Muscle of back (tissue), 13 donors: ENCODE results near the gene NLRP13. TPM values are rescaled to one million over a fixed set of nuclear protein-coding genes. Genes with fewer than 3 reads are reported as not detected.
"Not testable (repeated sequence)": the region's sequence is repeated elsewhere in the genome, so short reads cannot be mapped to it uniquely, and the experiment has no call there.

Source experiments
- DNase-seq, 3 donors: peaks; one replicate each; pipeline versions ENCODE4 v3.0.0 to v3.0.0-alpha.2; 2013
- long read RNA-seq, 9 donors: transcript quantifications; one replicate each; lab custom pipeline, GENCODE V29; 2026
- polyA plus RNA-seq, 10 donors: library from polyadenylated mRNA; unstranded; fragments of 120-200 nt; gene quantifications; one replicate each; pipeline ENCODE4 v1.2.1, GENCODE V29; 2013; ENCODE audit not compliant: insufficient read length in 10 of 10

Gene NLRP13, protein sequence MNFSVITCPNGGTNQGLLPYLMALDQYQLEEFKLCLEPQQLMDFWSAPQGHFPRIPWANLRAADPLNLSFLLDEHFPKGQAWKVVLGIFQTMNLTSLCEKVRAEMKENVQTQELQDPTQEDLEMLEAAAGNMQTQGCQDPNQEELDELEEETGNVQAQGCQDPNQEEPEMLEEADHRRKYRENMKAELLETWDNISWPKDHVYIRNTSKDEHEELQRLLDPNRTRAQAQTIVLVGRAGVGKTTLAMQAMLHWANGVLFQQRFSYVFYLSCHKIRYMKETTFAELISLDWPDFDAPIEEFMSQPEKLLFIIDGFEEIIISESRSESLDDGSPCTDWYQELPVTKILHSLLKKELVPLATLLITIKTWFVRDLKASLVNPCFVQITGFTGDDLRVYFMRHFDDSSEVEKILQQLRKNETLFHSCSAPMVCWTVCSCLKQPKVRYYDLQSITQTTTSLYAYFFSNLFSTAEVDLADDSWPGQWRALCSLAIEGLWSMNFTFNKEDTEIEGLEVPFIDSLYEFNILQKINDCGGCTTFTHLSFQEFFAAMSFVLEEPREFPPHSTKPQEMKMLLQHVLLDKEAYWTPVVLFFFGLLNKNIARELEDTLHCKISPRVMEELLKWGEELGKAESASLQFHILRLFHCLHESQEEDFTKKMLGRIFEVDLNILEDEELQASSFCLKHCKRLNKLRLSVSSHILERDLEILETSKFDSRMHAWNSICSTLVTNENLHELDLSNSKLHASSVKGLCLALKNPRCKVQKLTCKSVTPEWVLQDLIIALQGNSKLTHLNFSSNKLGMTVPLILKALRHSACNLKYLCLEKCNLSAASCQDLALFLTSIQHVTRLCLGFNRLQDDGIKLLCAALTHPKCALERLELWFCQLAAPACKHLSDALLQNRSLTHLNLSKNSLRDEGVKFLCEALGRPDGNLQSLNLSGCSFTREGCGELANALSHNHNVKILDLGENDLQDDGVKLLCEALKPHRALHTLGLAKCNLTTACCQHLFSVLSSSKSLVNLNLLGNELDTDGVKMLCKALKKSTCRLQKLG
- polyA plus RNA-seq: not detected
- long read RNA-seq, donor 1: 0 reads
- long read RNA-seq, donor 2: 0 reads
- long read RNA-seq, donor 3: 0 reads
- long read RNA-seq, donor 4: 0 reads
- long read RNA-seq, donor 5: 0 reads
- long read RNA-seq, donor 6: 0 reads
- long read RNA-seq, donor 7: 0 reads
- long read RNA-seq, donor 8: 0 reads
- long read RNA-seq, donor 9: 0 reads

DNA sequence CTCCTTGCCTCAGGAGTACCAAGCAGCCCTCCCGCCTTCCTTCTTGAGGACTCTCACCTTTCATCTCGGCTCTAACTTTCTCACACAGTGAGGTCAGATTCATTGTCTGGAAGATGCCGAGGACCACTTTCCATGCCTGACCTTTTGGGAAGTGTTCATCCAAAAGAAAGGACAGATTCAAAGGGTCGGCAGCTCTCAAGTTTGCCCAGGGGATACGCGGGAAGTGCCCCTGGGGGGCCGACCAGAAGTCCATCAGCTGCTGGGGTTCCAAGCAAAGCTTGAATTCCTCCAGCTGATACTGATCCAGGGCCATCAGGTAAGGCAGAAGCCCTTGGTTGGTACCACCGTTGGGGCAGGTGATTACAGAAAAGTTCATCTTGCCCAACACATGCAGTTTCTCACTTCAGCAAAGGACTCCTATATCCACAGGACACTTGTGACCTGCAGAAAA lies at the start of gene NLRP13:
NLRP13 (minus strand) TSS at position 401 of the 451 bp plus-strand sequence; CDS start at position 376, 25 bp downstream.
- DNase-seq: no peak

DNA sequence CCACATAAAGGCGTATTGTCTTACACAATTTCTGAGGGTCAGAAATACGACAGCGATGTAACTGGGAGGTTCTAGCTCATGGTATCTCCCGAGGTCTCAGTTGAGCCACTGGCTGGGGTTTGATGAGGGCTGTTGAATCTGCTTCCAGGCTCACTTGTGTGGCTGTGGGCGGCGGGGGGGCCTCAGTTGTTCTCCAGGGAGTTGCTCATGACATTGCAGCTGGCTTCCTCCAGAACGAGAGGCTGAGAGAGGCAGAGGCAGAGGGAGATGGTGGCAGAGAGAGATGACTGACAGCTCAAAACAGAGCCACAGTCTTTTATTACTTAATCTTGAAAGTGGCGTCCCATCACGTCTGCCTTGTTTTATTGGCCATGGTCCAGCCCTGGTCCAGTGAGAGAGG lies 48.3 kb upstream of the NLRP13 start:
- no peak for DNase-seq

DNA sequence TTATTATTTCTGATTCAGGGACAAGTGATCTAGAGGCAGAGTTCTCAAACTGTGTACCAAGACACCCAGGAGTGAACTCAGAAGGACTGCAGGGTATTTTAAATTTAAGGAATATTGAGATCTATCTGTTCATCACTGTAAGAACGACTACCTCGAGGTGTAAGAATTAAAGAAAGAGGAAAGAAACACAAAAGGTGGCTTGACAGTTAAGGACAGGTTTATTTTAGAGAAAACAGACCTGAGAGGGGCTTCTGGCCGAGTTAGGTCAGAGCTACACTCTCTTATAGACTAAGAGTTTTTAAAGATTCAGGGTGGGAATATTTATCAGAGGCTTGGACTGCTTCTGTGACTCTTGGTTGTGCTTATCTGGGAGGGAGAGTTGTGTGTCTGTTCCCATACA lies 41.8 kb upstream of the NLRP13 start:
- no peak for DNase-seq

DNA sequence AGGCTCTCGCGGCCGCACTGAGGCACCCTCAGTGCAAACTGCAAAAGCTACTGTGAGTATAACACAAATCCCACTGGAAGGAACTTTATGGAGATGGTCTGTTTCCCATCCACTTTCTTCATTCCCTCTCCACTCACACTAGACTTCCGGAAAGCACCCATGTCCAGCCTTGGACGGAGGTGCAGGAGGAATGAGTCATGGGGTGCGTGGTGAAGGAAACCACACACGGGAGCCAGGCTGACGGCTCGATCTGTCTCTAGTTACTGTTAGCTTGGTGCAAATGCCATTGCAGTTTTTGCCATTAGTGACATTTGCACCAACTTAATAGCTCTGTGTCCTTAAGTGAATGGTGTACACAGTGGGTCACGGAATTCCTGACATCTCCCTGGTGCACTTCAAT lies 30.1 kb upstream of the NLRP13 start:
- DNase-seq: no peak

DNA sequence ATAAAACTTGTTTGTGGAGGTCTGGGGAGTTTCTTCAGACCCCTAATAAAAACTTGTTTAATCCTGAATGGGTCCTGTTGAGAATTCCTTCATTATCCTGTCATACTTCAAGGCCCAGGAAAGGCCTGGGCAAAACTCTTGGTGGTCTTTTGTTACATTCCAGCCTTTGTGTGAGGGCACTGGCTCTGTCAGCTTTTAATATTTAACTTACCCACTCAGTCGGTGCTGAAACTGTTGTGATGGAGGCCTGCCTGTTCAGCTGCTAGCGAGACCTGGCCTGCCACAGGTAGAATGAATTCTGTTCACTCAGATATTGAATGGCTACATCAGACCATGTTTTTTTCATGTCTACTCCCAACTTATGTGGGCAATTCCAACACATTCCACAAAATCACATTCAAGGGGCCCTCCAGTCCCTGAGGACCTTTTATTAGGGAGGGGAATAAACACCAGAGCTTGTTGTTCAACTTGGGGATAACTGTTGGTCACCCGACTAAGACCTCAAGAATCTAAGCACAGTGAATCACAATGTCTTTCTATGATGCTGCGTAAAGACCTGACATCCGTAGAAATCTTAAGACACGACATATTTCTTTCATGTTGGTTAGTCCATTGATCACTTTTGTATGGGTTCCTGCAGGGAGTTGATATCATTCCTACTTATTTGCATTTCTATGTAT lies 28.0 kb upstream of the NLRP13 start:
- DNase-seq: no peak

DNA sequence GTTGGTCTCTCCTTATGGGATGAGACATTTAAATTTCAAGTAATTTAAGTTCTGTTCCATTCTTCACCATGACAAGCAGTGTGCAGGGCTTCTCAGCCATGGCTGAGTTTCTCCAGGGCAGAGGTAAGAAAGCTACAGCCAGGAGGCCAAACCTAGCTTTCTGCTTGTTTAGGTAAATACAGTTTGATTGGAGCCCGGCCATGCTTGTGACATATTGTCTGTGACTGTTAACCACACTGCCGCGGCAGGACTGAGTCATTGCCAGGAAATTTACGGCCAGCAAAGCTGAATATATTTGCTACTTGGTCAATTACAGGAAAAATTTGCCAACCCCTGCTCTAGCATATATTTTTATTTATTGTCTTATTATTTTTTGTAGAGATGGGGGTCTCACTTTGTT lies 26.2 kb upstream of the NLRP13 start:
- no peak for DNase-seq

DNA sequence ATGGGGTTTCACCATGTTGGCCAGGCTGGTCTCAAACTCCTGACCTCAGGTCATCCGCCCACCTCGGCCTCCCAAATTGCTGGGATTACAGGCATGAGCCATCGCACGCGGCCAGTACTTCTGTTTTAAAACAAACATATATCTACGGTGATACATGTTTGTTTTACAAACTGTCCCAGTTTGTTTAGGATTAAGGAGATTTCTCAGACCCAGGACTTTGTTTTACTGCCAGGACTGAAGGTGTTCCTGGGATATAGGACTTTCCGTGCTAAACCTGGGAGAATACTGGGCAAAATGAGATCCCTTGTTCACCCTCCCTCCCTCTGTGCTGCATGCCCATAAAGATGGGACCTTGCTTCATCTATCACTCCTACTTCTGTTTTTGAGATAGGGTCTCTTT lies 24.3 kb upstream of the NLRP13 start:
- no peak for DNase-seq

DNA sequence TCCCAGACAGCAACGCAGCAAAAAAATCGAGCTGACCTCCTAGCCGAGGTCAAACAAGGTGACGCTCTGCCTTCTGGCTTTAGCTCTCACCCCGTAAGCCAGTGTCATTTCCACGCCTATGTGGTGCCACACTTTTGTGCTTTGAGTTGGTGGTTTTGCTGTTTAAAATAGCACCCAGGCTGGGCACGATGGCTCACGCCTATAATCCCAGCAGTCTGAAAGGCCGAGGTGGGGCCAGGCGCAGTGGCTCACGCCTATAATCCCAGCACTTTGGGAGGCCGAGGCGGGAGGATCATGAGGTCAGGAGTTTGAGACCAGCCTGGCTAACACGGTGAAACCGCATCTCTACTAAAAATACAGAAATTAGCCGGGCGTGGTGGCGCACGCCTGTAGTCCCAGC lies 18.4 kb upstream of the NLRP13 start:
- not testable (repeated sequence) for DNase-seq

DNA sequence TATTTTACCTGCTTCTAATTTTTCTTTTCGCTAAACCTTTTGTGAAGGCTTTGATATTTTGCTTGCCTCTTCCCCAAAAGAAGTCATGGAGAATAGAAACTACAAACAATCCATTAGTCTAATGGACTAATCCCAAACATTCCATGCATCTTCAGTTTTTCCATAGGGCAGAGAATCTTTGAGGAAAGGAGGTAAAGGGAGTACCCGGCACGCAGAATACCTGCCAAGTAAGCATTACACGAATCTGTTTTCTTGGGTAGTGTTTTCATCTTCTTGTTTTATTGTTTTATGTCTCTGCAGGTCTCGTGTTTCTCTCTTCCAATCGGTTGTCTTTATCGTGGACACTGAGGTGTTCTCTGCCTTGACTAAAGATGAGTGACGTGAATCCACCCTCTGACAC lies 15.4 kb upstream of the NLRP13 start, which contains the start of gene NLRP8:
NLRP8 (plus strand) TSS at position 301 of the 400 bp plus-strand sequence.
- DNase-seq: no peak

DNA sequence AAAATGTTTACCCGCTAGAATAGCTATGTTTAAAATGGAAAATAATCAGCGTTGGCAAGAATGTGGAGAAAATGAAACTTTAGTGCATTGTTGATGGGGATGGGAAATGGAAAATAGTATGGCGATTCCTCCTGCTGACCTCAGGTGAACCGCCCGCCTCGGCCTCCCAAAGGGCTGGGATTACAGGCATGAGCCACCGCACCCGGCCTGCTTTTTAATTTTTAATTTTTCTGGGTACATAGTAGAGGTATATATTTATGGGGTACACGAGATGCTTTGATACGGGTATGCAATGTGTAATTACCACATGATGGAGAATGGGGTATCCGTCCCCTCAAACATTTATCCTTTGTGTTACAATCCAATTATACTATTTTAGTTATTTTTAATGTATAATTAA lies 8.2 kb upstream of the NLRP13 start:
- no peak for DNase-seq

DNA sequence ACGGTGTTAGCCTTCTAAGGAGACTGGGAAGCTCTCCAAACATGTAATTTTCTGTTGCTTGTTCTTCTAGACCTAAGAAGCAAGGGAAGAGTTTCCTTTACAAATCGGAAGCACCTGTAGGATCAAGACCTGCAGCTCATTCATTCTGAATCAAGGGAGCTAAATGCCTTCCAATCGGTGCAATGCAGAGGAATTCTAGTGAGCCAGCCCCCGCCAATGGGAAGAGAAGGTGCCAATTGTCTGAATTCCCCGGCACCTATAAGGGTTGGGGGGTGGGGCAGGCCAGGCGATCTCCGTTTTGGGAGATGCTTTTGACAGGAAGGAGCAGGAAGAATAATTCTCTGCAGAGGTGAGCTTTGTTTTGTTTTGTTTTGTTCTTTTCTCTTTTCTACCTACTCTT lies 7.1 kb upstream of the NLRP13 start:
- DNase-seq: no peak

DNA sequence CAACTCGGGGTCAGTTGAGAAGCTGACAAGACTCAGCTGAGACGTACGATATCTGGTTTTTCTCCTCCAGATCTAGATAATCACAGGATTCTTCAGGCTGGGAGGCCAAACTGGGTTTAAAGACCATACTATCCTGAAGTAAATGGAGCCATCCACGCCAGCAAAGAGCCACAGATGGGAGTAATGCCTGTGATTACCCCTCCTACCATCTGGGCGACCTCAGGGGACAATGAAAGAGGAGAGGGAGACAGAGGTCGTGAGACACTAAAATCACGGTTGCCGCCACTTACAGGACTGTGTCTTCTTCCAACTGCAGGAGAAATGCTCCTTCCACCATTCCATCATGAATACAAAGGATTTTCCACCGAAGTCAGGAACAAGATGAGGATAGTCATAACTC lies 3.1 kb upstream of the NLRP13 start:
- no peak for DNase-seq

DNA sequence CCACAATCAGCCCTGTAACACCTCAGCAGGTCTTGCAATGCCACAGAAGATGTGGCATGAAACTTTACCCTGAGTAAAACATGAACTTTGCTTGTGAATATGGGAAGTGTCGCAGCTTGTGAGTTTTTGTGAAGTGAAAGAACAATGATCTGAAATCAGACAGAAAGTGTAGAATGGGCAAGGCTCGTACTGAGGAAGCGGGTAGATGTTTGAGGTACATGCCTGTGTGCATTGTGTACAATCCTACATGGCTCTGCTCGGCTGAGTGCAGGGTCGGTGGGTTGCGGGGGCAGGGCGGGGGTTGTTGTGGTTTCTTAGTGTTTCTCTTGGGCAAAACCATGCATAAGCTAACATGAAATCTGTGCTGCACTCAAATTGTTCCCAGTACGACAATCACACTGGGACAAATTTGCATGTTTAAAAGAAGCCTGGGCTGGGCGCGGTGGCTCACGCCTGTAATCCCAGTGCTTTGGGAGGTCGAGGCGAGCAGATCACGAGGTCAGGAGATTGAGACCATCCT lies 1.1 kb downstream of the NLRP13 start:
- DNase-seq: no peak

DNA sequence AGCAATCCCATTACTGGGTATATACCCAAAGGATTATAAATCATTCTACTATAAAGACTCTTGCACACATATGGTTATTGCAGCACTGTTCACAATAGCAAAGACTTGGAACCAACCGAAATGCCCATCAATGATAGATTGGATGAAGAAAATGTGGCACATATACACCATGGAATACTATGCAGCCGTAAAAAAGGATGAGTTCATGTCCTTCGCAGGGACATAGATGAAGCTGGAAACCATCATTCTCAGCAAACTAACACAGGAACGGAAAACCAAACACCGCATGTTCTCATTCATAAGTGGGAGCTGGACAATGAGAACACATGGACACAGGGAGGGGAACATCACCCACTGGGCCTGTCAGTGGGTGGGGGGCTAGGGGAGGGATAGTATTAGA lies 2.9 kb downstream of the NLRP13 start:
- DNase-seq: not testable (repeated sequence)

DNA sequence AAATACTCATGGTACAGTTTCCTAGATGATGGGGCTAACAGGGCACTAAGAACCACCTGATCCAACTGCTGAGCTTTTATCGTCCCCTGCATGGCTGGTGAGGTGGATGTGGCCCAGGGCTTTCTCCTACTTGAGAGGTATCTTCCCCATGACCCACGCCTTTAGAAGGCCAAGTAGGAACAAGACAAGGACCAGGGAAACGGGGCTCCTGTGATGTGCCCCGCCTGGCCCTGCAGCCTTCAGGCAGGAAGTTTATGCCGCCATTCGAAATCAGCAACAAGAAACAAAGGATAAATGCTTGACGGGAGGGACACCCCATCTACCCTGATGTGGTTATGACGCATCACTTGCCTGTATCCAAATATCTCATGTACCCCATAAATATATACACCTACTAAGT lies 4.1 kb downstream of the NLRP13 start:
- DNase-seq: no peak

DNA sequence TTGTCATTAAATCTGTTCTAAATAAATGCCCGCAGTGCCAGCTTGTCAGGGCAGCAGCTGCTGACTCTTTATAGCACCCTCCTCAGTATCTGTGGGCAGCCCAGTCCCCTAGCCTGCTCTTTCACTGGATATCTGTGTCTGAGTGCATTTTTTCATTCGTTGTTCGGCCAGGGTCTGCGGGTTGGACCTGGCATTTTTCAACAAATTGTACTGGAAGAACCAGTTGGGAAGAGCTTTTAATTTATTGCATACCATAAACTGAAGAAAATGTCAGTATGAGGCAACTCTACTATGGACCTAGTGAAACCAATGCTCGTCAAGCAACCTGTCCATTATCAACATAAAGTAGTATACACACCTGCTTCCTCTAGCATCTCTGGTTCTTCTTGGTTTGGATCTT lies 8.6 kb downstream of the NLRP13 start:
- DNase-seq: no peak

DNA sequence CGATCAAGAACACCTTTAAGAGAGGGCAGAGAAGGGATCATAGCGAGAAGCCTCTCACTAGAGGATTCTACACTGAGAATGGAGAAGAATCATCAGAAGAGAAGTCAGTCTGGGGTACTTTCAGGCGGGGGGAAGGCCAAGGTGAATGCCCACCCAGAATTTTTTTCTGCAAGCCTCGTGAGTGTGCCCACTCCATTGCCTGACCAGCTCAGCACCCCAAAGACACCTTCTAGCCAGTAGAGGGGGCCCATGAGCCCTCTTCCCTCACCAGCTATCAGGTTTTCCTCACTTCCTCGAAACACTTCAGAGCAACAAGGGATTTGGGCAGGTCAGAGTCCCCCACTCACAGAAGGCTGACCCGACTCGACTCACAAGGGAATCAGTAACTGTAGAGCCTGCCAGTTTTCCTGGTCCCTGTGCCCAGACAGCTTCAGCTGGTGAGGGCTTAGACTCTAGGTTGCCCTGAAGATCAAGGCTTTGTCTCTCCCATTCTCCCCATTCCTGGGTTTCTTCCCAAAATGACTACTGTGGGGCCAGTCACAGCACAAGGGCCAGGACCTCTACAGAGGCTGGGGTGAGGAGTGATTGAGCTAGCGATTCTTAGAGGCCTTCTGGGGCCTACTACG lies 18.4 kb downstream of the NLRP13 start:
- DNase-seq: no peak

DNA sequence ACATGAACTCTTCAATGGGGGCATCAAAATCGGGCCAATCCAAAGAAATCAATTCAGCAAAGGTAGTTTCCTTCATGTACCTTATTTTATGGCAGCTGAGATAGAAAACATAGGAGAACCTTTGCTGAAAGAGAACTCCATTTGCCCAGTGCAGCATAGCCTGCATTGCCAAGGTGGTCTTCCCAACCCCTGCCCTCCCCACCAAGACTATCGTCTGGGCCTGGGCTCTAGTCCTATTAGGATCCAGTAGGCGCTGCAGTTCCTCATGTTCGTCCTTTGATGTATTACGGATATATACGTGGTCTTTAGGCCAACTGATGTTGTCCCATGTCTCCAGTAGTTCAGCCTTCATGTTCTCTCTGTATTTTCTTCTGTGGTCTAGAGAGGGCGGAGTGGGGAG lies 19.2 kb downstream of the NLRP13 start:
- no peak for DNase-seq

DNA sequence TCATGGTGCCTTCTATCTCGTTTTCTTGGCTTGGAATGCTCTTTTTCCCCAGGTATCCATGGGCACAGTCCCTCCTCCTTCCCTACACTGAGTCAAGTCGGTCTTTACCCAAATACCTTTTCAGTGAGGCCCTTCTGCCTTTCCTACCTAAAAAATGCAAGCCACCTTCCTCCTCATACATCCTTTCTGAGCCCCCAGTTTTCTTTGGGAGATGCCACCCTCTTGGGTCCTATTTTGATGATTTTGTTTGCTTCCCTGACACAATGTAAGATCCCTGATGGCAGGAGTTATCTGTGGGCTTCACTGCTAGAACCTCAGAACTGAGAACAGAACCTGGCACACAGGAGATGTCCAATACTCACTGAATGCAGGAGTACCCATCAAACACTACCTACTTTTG lies 22.3 kb downstream of the NLRP13 start:
- DNase-seq: no peak

DNA sequence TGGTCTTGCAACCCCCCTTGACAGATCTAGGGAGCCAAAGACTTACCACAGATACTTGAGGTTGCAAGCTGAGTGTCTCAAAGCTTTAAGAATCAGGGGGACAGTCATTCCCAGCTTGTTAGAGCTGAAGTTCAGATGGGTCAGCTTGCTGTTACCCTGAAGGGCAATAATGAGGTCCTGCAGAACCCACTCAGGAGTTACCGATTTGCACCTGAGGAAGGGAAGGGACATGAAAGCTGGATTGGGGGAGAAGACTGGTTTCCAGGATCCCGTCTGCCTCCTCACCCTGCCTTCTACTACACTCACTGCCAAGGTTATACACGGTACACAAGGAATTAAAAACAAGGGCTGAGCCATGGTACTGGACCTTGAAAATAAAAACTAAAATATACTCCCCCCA lies 24.4 kb downstream of the NLRP13 start:
- no peak for DNase-seq

DNA sequence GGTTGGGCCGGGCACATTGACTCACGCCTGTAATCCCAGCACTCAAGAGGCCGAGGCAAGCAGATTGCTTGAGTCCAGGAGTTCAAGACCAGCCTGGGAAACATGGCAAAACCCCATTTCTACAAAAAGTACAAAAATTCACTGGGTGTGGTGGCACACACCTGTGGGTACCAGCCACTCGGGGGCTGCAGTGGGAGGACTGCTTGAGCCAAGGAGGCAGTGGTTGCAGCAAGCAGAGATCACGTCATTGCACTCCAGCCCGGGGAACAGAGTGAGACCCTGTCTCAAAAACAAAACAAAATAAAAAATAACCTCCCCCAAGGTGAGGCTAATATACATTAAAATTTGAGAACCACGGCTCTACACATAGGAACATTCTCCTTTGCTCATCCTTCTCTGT lies 24.9 kb downstream of the NLRP13 start:
- no peak for DNase-seq
